Measurements from ENCODE around the gene PIM2.
A peak's percentile ranks its signal among the peaks of the same experiment; 100 is the strongest.

PIM2 gene

DNA sequence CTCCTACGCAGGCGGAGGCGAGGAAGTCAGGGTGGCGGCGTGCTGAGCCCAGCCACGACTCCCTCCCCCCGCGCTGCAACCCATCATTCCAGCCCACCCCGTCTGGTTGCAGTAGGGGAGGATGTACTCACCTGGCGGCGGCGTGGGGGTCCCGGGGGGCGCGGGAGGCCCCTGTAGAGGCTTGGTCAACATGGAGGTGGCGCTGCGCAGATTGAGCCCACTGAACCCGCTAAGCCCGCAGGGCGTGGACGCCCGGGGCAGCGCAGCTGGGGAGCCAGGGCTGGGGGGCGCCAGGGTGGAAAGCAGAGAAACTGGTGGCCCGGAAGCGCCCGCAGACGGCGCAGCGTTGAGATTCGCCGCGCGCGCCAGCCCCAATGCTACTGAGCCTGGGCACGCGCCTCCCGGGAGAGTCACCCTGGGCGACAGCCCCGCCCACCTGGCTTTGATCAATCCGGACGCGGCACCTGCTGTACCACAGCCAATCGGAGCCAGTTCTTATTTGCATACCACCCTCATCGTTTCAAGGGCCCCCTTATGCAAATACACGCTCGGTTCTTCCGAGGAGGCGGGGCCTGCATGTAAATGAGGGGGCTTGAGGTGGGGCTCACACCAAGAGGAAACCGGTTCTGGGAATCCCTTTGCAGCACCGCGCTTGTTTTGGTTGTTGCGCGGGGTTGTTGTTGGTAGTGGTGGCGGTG is at the start of gene PIM2:
TSS of gene PIM2 (minus strand) at position 382 of the 698 bp plus-strand sequence. CDS start at position 192, 190 bp downstream.
- peak; percentile 82 for DNase-seq (ENCODE audit: low spot score)

DNA sequence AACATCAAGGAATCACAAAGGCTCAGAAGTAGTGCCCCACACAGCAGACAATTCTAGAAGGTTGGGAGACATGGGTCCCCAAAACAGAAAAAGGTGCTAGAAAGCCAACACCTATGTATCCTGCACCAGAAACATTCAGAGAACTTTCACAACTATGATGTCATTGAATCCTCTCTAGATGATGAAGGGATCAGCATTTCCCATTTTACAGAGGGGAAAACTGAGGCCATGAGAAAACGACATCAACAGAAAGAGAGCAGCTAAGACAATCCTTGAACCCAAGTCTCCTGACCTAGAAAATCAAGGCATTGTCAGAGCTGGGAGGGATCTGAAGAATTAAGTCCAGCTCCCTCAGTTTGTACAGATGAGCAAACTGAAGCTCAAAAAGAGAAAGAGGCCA is 49.6 kb upstream of the PIM2 start:
- DNase-seq (ENCODE audit: low spot score): no peak

DNA sequence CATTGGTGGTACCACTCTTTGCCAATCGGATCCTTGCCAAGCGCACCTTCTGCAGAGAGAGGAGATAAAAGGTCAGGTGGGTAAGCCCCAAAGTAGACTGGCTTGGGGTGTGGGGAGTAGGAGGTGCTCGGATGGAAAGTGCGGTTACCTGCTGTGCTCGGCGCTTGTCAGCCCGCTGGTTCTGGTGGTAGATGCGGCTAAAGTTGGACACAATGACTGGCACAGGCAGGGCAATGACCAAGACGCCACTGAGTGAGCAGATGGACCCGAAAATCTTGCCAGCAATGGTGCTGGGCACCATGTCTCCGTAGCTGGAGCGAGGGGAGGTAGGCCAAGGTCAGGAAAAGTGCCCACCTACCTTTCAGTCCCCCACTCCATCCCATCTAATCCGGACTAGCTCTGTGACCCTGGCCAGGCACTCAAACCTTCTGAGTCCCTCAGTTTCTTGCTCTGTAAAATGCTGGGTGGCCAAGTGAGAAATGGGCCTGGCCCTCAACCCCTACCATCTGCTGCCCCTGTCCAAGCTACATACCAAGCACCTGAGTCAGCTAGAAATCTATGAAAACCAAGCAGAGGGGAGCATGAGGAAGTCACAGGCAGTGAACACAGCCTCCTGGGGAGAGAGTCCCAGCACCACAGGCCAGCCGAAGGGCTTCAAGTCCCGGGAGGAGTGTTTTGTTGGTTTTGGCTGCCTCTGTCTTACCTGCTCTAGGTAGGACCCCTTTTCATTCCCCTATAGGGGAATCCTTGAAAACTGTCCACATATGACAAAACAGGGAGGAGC is 48.2 kb upstream of the PIM2 start:
- no peak for DNase-seq (ENCODE audit: low spot score)

DNA sequence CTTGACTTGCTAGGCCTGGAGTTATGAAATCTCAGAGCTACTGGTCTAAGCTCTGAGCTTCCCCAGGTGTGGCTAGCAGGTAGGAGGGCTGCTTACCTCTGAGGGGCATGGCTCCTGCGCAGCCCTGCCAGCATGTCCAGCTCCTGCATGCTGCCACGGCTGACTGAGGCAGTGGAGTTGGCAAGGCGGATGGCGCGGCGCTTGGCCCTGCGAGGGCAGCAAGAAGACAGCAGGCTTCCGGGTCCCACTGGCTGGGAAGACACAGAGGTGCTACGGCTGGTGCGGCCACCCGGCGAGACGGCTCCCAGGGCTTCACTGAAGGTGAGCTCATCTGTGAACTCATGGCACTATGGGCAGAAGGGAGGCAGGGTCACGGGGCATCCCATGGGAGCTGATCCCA is 47.1 kb upstream of the PIM2 start:
- DNase-seq (ENCODE audit: low spot score): no peak

DNA sequence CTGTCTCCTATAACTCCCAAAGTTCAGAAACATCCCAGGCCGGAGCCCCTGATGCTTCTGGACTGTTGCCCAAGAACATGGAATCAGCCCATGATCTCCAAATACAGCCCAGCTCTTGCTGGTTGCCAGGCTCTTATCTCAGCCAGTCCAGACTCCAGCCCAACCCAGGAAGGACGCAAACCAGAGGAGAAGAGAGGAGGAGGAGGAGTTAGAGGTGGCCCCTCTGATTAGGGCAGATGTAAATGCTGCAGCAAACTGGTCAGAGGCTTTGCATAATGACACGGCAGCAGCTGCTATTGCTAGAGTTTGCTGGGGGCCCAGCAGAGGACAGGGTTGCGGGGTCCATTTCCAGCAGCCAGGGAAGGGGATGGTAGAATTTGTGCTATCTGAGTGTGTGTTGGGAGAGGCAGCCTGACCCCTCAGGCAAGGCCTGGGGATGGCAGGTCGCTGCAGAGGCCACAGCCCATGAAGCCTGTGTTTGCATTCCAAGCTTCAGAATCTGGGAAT is 42.8 kb upstream of the PIM2 start:
- DNase-seq (ENCODE audit: low spot score): no peak

DNA sequence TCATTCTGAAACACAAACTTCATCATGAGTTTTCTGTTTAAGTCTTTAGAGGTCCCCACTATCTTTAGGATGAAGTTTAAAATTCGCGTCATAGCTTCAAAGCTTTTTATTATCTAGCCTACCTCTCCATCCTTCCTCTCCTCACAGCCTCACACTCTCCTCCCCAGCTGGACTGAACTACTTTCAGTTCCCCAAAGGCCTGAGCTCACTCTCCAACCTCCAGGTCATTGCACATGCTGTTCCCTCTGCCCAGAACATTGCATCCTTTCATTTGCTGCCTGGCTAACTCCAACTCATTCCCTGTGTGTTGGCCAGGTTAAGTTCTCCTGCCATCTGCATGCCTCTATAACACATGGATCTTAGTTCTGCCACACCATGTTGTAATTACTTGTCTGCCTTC is 41.5 kb upstream of the PIM2 start:
- DNase-seq (ENCODE audit: low spot score): no peak

DNA sequence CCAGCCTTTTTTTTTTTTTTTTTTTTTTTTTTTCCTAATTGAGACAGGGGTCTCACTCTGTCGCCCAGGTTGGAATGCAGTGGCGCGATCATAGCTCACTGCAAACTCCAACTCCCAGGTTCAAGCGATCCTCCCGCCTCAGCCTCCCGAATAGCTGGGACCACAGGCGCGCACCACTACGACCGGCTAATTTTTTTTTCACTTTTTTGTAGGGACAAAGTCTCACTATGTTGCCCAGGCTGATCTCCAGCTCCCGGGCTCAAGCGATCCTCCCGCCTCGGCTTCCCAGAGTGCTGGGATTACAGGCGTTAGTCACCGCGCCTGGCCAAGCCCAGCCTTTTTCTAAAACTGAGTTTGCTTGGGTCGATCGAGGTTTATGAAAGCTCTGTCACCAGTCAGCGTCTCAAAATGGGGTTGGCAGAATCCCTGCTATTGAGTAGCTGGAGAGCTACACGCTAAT is 39.8 kb upstream of the PIM2 start:
- peak; percentile 25 for DNase-seq (ENCODE audit: low spot score)

DNA sequence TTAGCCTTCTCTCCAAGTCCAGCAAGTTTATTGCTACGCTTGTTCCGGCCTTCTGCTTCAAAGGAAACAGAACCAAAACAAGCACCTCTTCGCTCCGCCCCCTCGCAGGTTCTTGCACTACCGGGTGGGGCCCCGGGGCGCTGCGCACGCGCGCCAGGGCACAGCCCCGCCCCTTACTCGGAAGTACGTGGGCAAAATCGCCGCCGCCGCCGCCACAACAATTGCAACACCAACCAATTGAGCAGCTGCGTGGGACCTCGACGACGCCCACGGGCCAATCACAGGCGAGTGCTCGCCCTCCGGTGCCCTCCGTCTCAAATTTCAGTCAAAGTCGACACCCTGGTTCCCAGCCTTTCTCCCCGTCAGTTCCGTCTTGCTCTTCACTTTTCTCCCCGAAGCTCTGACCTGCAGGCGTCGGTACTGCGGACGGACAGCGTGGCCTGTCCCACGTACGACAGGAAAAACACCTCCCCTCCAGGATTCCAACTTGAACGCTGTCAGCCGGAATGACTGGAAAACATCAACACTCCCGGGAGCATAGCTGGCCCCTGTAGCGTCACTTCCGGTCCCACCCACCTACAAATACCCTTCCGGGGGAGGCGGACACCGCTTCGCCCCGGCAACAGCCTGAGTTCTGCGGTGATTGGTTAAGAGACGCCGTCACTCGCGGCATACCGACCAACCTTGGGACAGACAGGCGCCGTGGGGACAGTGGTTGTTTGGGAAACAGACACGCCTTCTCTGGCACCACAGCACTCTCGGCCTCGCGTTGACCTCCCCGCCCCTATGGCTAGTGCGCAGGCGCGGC is 39.2 kb upstream of the PIM2 start:
- peak; percentile 99 for DNase-seq (ENCODE audit: low spot score)

DNA sequence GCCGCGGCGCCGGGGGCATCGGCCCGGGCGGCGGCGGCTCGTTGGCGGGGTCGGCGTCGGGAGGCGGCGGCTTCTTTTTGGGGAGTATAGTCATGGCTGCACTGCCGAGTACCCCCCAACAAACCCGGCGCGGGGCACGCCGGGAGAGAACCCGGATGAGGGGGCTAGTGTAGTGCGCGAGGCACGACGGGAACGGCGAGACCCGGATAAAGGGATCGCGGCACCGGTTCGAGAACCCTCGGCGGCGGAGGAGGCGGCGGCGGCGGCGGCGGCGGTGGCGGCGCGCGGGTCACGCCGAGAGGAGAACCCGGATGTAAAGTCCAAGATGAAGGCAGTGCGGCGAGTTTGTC is 38.6 kb upstream of the PIM2 start, which contains the start of gene OTUD5:
TSS of gene OTUD5 (minus strand) at position 131 of the 350 bp plus-strand sequence. CDS start at position 94, 37 bp downstream.
- peak; percentile 46 for DNase-seq (ENCODE audit: low spot score)

DNA sequence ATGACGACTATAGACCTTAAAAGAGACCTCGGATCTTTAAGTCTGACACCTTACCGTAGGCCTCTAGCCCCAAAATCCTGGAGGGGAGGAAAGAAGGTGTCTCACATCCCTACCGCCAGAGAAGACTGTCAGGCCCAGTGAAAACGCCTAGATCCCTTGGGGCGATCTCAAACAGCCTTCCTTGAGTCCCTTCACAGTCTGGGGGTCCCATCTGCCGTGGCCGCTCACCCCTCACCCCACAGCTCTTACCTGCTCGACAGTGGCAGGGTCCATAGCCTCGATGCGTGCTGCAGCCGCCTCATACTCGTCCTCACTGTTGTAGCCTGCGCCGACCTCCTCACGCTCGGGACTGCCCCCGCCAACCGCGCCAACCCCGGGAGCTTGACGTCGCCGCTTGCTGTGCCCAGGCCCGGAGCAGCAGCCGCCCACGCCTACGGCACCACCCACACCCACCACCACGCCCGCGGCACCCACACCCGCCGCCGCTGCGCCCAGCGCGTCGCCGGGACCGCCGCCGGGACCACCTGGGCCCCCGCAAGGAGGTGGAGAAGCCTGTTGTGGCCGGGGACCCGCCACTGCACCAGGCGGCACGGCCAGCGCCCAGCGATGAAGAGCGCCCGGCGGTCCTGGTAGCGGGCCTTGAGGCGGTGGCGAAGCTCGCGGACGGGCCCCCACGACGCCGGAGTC is 38.0 kb upstream of the PIM2 start:
- DNase-seq (ENCODE audit: low spot score): no peak

DNA sequence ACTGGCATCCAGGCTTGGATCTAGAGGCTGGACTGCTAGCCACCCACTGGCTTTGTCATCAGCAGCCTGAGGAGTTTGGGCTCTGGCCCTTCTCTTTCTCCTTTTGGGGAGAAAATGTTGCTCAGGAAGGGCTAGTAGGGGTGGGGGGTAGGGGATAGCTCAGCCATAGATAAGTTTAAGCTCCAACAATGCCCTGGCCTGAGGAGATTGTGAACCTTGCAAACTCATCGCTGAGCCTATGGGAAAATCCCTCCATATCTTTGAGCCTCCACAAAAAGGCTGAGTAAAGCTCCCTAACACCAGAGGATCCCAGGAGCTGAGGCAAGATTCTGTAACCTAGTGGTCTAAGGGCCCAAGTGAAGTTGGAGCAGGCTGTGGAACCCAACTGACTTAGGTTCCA is 29.8 kb upstream of the PIM2 start:
- DNase-seq (ENCODE audit: low spot score): no peak

DNA sequence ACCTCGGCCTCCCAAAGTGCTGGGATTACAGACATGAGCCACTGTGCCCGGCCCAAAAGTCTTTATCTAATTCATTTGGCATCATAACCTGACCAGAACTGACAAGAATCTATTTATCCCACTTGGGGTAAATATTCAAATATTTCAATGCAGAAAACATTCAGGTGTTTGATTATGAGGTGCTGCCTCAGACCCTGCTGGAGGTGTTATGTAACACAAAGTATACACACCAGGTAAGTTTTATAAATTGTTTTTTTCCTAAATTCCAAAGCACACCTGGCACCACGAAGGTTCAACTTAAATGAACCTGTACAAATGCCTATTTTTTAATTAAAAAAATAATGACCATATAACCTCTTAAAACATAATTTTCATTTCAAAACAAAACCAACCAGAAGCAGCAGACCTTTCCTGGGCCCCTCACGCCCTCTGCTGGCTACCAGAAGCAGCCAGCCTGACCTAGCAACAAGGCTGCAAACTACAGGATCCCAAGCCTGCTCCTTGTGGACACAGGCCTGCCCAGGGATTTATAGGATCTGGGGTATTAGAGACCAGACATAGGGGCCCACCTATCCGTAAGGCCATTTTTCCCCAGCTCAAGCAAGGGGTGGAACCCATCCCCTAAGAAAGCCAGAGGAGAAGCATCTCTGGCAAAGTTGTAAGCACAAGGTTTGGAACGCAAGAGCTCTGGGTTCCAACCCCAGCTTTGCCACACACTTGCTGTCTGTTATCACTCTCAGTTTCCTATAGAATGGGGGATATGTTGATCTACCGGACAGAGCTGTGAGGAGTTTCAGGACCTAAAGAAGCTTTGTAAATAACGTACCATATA is 26.9 kb upstream of the PIM2 start:
- DNase-seq (ENCODE audit: low spot score): peak; percentile 42

DNA sequence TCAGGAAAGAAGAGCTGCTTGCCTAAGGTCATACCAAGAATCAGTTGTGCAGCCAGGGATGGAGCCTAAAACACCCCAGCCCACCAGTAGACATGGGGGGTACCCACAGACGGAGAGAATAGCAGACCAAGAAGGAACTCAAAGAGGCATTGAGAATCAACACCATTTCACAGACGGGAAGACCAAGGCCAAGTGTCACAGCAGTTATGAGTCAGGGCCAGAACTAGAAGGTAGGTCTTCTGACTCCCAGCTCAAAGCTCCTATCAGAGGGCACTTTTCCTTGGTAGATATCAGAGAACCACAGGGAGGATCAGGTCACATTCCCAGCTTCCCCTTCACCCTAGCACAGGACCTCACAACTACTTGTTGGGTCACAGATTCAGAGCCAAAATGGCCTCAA is 24.1 kb upstream of the PIM2 start:
- DNase-seq (ENCODE audit: low spot score): no peak

DNA sequence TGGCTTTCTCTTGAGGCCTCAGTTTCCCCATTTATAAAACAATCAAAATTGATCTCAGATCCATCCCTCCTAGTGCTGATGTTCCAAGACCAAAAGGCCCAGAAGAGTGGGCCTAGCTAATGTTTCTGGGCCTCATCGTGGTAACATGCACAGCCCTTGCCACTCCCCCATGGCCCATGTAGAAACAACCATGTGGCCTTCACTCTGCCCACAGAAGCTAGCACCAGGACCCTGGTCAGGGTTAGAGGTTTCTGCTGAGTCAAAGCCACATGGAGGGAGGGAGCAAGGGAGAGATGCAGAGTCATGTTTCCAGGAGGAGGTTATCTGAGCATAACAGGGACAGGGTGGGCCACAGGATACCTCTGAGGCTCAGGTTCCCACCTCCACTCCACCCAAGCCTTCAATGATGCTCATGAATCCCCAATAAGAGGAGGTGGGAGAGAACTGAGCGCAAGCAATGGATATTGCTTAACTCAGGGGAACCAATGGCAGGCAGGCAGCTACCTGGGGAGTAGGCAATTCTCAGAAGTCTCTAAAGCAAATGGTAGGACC is 21.7 kb upstream of the PIM2 start:
- no peak for DNase-seq (ENCODE audit: low spot score)

DNA sequence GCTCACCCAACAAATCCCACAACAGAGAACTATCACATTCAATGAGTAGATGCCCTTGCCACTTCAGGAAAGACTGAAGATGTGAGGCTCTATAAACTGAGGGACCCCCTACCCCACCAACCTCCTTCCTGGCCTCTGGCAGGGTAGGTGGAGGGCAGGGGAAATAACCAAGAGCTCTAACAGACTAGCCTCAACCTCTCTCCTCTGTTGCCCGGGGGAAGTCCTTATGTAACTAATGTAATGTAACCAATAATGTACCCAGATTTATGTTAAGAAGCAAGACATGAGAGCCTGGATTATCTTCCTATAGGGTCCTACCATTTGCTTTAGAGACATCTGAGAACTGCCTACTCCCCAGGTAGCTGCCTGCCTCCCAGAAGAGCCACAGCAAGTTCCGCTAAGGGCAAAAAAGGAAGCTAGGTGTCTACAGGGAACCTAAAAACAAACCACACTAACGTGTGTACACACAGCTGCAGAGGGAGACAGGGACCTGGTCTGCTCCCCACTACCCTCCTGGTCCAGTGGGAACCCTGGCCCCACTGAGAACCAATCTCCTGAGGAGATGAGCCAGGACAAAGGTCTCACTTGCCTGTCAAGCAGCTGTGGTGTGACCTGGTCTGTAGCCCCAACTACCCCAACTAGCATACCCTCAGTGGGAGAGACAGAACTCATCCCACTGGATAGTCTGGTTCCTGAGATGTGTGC is 20.9 kb upstream of the PIM2 start:
- DNase-seq (ENCODE audit: low spot score): no peak

DNA sequence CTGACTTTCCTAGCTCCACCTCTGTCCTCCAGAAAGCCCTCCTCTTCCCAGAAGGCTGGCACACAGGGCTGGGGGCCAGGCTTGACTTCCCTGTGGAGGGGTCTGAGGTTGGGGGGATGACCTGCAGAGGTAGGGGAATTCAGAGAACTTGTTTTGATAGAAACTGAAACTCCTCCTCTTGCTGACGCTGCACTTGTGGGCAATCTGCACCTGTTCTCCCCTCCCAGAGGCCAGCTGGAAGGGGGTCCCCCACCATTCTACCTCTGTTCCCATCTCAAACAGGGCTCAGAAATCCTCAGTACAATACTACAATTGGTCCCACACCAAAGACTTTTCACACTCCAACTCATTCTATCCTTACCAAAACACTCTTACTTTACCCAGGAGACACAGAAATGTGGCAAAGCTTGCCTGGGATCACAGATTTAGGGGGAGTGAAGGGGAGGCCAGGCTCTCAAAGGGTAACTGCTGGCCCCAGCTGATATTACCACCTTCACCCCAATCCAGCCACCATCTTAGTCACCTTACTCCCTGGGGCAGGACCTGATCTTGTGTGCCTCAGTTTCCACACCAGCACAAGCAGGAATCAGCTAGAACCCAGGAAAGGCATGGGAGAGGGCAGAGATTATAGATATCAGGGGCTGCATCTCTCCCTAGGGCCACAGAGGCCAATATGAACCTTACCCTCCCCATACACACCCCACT is 20.0 kb upstream of the PIM2 start:
- DNase-seq (ENCODE audit: low spot score): no peak

DNA sequence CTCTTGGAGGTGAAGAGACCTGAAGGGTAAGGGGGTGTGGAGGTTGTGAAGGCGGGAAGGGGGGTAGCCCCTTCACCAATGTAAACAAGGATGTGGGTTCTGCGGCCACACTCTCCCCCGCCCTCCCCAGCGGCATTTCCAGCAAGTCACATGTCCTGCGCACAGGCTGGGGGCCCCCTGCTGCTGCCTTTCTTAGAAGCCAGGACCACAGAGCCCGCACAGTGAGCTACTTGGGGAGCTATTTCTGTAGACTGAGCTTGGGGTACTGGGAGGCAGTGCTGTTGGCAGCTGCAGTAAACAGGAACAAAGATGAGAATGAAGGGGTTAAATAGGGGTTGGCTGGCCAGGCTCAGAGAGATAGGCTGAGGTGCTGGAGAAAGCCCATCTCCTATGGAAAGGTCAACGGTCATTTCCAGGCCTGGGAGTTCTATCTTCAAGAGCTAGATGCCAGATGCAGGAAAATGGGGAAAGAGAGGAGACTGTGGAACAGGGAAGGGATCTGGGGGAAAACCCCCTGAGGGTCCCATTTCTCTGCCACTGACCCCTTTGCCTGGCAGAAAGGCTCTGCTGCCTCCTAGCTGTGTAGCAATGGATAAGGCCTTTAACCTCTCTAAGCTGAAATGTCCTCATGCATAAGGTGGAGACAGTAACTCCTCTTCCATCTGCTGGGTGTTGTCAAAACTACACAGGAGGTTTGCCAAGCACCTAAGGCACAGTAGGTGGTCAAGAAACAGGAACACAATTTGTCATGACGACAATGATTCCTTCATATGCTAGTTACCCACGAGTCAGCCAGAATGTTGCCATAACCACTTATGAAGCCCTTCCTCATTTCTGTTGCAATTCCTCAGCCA is 18.5 kb upstream of the PIM2 start:
- DNase-seq (ENCODE audit: low spot score): no peak

DNA sequence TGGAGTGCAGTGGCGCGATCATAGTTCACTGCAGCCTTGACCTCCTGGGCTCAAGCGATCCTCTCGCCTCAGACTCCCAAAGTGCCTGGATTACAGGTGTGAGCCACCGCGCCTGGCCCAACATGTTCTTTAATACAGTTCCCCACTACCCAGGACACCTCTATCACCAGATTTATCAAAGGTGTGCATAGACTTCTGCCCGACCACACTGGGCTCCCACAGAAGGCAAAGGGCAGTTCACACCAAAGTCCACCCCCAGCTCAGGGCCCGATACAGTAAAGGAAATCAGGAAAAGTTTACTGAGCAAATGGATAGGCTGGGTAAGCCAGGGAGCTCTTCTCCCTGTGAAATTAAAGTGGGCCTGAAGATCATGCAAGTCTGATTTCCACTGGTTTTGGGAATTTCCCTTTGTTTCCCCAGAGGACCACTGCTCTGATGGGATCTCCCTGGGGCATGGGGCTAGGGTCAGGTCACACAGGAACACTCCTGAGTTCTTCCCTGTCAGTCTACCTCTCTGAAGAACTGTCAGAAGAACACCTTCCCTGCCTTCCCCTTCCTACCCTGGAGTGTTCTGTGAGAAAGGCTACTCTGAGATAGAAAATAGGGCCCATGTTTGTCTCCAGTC is 17.7 kb upstream of the PIM2 start:
- no peak for DNase-seq (ENCODE audit: low spot score)
